ENCODE data around the gene GRIK4.

The GRIK4 gene

GRCh38 chr11:120659076-120659475 is 147.5 kb downstream of the GRIK4 start:
- H3K27ac ChIP-seq (ENCODE audit: low read length), result no peak overlapping the region

GRCh38 chr11:120660024-120660565 is 148.5 kb downstream of the GRIK4 start:
- peaks cover 6% of the 10 kb centered on the region for H3K27me3 ChIP-seq (ENCODE audit: control insufficient read depth, insufficient read depth, low read length)
- no peak overlapping the region for H3K9ac ChIP-seq (ENCODE audit: low read length)
- no peaks in the 10 kb centered on the region for H3K36me3 ChIP-seq (ENCODE audit: control insufficient read depth, low read depth, low read length)
- H3K9me3 ChIP-seq (ENCODE audit: control insufficient read depth, low read depth, low read length), result no peaks in the 10 kb centered on the region
- H3K4me1 ChIP-seq (ENCODE audit: control insufficient read depth, low read depth, low read length), result peaks cover 24% of the 10 kb centered on the region
- no peak overlapping the region for H3K27ac ChIP-seq (ENCODE audit: low read length)
- no peak overlapping the region for H3K4me3 ChIP-seq (ENCODE audit: low read length)

More at GRCh38 chr11:120659076-120659475, 147.5 kb downstream of the GRIK4 start:
- Histone ChIP-seq H3K4me1 (ENCODE audit: control insufficient read depth, low read depth, low read length) (peaks cover 24% of the 10 kb centered on the region), H3K9me3 (ENCODE audit: control insufficient read depth, low read depth, low read length) (no peaks in the 10 kb centered on the region), H3K4me3 (ENCODE audit: low read length) (no peak overlapping the region), H3K27me3 (ENCODE audit: control insufficient read depth, insufficient read depth, low read length) (peaks cover 6% of the 10 kb centered on the region), H3K9ac (ENCODE audit: low read length) (no peak overlapping the region), H3K36me3 (ENCODE audit: control insufficient read depth, low read depth, low read length) (no peaks in the 10 kb centered on the region)

- Histone ChIP-seq H3K4me1 (ENCODE audit: control insufficient read depth, low read depth, low read length) (peaks cover 24% of the 10 kb centered on the region), H3K9ac (ENCODE audit: low read length) (no peak overlapping the region), H3K9me3 (ENCODE audit: control insufficient read depth, low read depth, low read length) (no peaks in the 10 kb centered on the region), H3K27me3 (ENCODE audit: control insufficient read depth, insufficient read depth, low read length) (peaks cover 6% of the 10 kb centered on the region), H3K4me3 (ENCODE audit: low read length) (no peak overlapping the region), H3K27ac (ENCODE audit: low read length) (no peak overlapping the region), H3K36me3 (ENCODE audit: control insufficient read depth, low read depth, low read length) (no peaks in the 10 kb centered on the region)
These were observed 150.6 kb downstream of the GRIK4 start for GRCh38 chr11:120662071-120662676.

GRCh38 chr11:120663142-120663541 is 151.6 kb downstream of the GRIK4 start:
- Histone ChIP-seq H3K27ac (ENCODE audit: low read length) (no peak overlapping the region), H3K4me3 (ENCODE audit: low read length) (no peak overlapping the region), H3K4me1 (ENCODE audit: control insufficient read depth, low read depth, low read length) (peaks cover 24% of the 10 kb centered on the region), H3K36me3 (ENCODE audit: control insufficient read depth, low read depth, low read length) (no peaks in the 10 kb centered on the region), H3K9me3 (ENCODE audit: control insufficient read depth, low read depth, low read length) (no peaks in the 10 kb centered on the region), H3K9ac (ENCODE audit: low read length) (no peak overlapping the region), H3K27me3 (ENCODE audit: control insufficient read depth, insufficient read depth, low read length) (peaks cover 6% of the 10 kb centered on the region)

GRCh38 chr11:120666121-120666639 is 154.6 kb downstream of the GRIK4 start:
- Histone ChIP-seq H3K4me3 (ENCODE audit: low read length) (no peak overlapping the region), H3K4me1 (ENCODE audit: control insufficient read depth, low read depth, low read length) (peaks cover 19% of the 10 kb centered on the region), H3K27ac (ENCODE audit: low read length) (no peak overlapping the region), H3K9me3 (ENCODE audit: control insufficient read depth, low read depth, low read length) (no peaks in the 10 kb centered on the region), H3K27me3 (ENCODE audit: control insufficient read depth, insufficient read depth, low read length) (no peaks in the 10 kb centered on the region), H3K9ac (ENCODE audit: low read length) (no peak overlapping the region), H3K36me3 (ENCODE audit: control insufficient read depth, low read depth, low read length) (no peaks in the 10 kb centered on the region)

- H3K27me3 ChIP-seq (ENCODE audit: control insufficient read depth, insufficient read depth, low read length), result no peaks in the 10 kb centered on the region
- H3K9ac ChIP-seq (ENCODE audit: low read length), result no peak overlapping the region
- peaks cover 8% of the 10 kb centered on the region for H3K4me1 ChIP-seq (ENCODE audit: control insufficient read depth, low read depth, low read length)
- no peaks in the 10 kb centered on the region for H3K36me3 ChIP-seq (ENCODE audit: control insufficient read depth, low read depth, low read length)
- no peak overlapping the region for H3K27ac ChIP-seq (ENCODE audit: low read length)
- H3K4me3 ChIP-seq (ENCODE audit: low read length), result no peak overlapping the region
- no peaks in the 10 kb centered on the region for H3K9me3 ChIP-seq (ENCODE audit: control insufficient read depth, low read depth, low read length)
These were observed 155.7 kb downstream of the GRIK4 start for GRCh38 chr11:120667281-120667680.

- no peaks in the 10 kb centered on the region for H3K9me3 ChIP-seq (ENCODE audit: control insufficient read depth, low read depth, low read length)
- no peak overlapping the region for H3K27ac ChIP-seq (ENCODE audit: low read length)
- H3K36me3 ChIP-seq (ENCODE audit: control insufficient read depth, low read depth, low read length), result no peaks in the 10 kb centered on the region
- no peak overlapping the region for H3K9ac ChIP-seq (ENCODE audit: low read length)
- H3K27me3 ChIP-seq (ENCODE audit: control insufficient read depth, insufficient read depth, low read length), result no peaks in the 10 kb centered on the region
- no peak overlapping the region for H3K4me3 ChIP-seq (ENCODE audit: low read length)
- H3K4me1 ChIP-seq (ENCODE audit: control insufficient read depth, low read depth, low read length), result peaks cover 2% of the 10 kb centered on the region
These were observed 156.4 kb downstream of the GRIK4 start for GRCh38 chr11:120667934-120668333.

GRCh38 chr11:120668537-120668936 is 157.0 kb downstream of the GRIK4 start:
- Histone ChIP-seq H3K9me3 (ENCODE audit: control insufficient read depth, low read depth, low read length) (no peaks in the 10 kb centered on the region), H3K4me1 (ENCODE audit: control insufficient read depth, low read depth, low read length) (no peaks in the 10 kb centered on the region), H3K27me3 (ENCODE audit: control insufficient read depth, insufficient read depth, low read length) (no peaks in the 10 kb centered on the region)

GRCh38 chr11:120674542-120674941 is 163.0 kb downstream of the GRIK4 start:
- Histone ChIP-seq H3K9ac (ENCODE audit: low read length) (no peak overlapping the region), H3K36me3 (ENCODE audit: control insufficient read depth, low read depth, low read length) (no peaks in the 10 kb centered on the region), H3K4me1 (ENCODE audit: control insufficient read depth, low read depth, low read length) (no peaks in the 10 kb centered on the region), H3K9me3 (ENCODE audit: control insufficient read depth, low read depth, low read length) (no peaks in the 10 kb centered on the region), H3K27ac (ENCODE audit: low read length) (no peak overlapping the region), H3K27me3 (ENCODE audit: control insufficient read depth, insufficient read depth, low read length) (no peaks in the 10 kb centered on the region), H3K4me3 (ENCODE audit: low read length) (no peak overlapping the region)

More at GRCh38 chr11:120668537-120668936, 157.0 kb downstream of the GRIK4 start:
- no peaks in the 10 kb centered on the region for H3K36me3 ChIP-seq (ENCODE audit: control insufficient read depth, low read depth, low read length)
- no peak overlapping the region for H3K27ac ChIP-seq (ENCODE audit: low read length)
- no peak overlapping the region for H3K4me3 ChIP-seq (ENCODE audit: low read length)
- no peak overlapping the region for H3K9ac ChIP-seq (ENCODE audit: low read length)

- H3K9ac ChIP-seq (ENCODE audit: low read length), result no peak overlapping the region
- no peaks in the 10 kb centered on the region for H3K27me3 ChIP-seq (ENCODE audit: control insufficient read depth, insufficient read depth, low read length)
- H3K4me3 ChIP-seq (ENCODE audit: low read length), result no peak overlapping the region
- H3K9me3 ChIP-seq (ENCODE audit: control insufficient read depth, low read depth, low read length), result no peaks in the 10 kb centered on the region
- H3K27ac ChIP-seq (ENCODE audit: low read length), result no peak overlapping the region
- H3K36me3 ChIP-seq (ENCODE audit: control insufficient read depth, low read depth, low read length), result no peaks in the 10 kb centered on the region
- no peaks in the 10 kb centered on the region for H3K4me1 ChIP-seq (ENCODE audit: control insufficient read depth, low read depth, low read length)
These were observed 163.6 kb downstream of the GRIK4 start for GRCh38 chr11:120675171-120675570.

GRCh38 chr11:120676991-120677390 is 165.4 kb downstream of the GRIK4 start:
- H3K4me1 ChIP-seq (ENCODE audit: control insufficient read depth, low read depth, low read length), result peaks cover 4% of the 10 kb centered on the region
- no peaks in the 10 kb centered on the region for H3K9me3 ChIP-seq (ENCODE audit: control insufficient read depth, low read depth, low read length)
- no peak overlapping the region for H3K4me3 ChIP-seq (ENCODE audit: low read length)
- no peak overlapping the region for H3K9ac ChIP-seq (ENCODE audit: low read length)
- H3K27ac ChIP-seq (ENCODE audit: low read length), result no peak overlapping the region
- no peaks in the 10 kb centered on the region for H3K36me3 ChIP-seq (ENCODE audit: control insufficient read depth, low read depth, low read length)
- no peaks in the 10 kb centered on the region for H3K27me3 ChIP-seq (ENCODE audit: control insufficient read depth, insufficient read depth, low read length)

- no peak overlapping the region for H3K4me3 ChIP-seq (ENCODE audit: low read length)
- H3K9ac ChIP-seq (ENCODE audit: low read length), result no peak overlapping the region
- peaks cover 10% of the 10 kb centered on the region for H3K4me1 ChIP-seq (ENCODE audit: control insufficient read depth, low read depth, low read length)
- H3K27me3 ChIP-seq (ENCODE audit: control insufficient read depth, insufficient read depth, low read length), result no peaks in the 10 kb centered on the region
- no peaks in the 10 kb centered on the region for H3K36me3 ChIP-seq (ENCODE audit: control insufficient read depth, low read depth, low read length)
- no peak overlapping the region for H3K27ac ChIP-seq (ENCODE audit: low read length)
- H3K9me3 ChIP-seq (ENCODE audit: control insufficient read depth, low read depth, low read length), result no peaks in the 10 kb centered on the region
These were observed 168.8 kb downstream of the GRIK4 start for GRCh38 chr11:120680322-120680721.
